Activated T-helper 1 cell treated with anti-CD3 and anti-CD28 coated beads, Interleukin-12 subunit alpha, Interleukin-12 subunit beta, Interleukin-2, Interleukin-4 antibody, amounts not matched to agents 30 ng/mL and 10 ng/mL and 1 ng/mL, durations not matched to agents 14 hours and 24 hours and 36 hours (primary cell): ENCODE measurements around the gene MDH1B. TPM values are rescaled to one million over a fixed set of nuclear protein-coding genes. Genes with fewer than 3 reads are reported as not detected.
"Not testable (repeated sequence)": the region's sequence is repeated elsewhere in the genome, so short reads cannot be mapped to it uniquely, and the experiment has no call there.

ENCODE experiments used
- DNase-seq: peaks from one replicate; pipeline ENCODE4 v3.0.0; 2021; ENCODE audit warnings: low spot score
- H3K27ac Mint-ChIP-seq: one replicate; pipeline ENCODE4 v1.8.0; 2021; ENCODE audit warnings: mild to moderate bottlenecking, mixed read lengths
- H3K27me3 Mint-ChIP-seq: one replicate; pipeline ENCODE4 v1.8.0; 2022; ENCODE audit warnings: mild to moderate bottlenecking, moderate library complexity, mixed read lengths; ENCODE audit not compliant: insufficient read depth
- H3K36me3 Mint-ChIP-seq: one replicate; pipeline ENCODE4 v1.8.0; 2021; ENCODE audit warnings: low read depth, mixed read lengths
- H3K4me1 Mint-ChIP-seq: one replicate; pipeline ENCODE4 v1.8.0; 2021; ENCODE audit warnings: low read depth, mixed read lengths
- H3K4me3 Mint-ChIP-seq: one replicate; pipeline ENCODE4 v1.8.0; 2021; ENCODE audit warnings: mild to moderate bottlenecking, moderate library complexity, mixed read lengths
- H3K9me3 Mint-ChIP-seq: one replicate; pipeline ENCODE4 v1.8.0; 2021; ENCODE audit warnings: mixed read lengths
- intact Hi-C: fragments of 100-400 bp; cut with micrococcal nuclease; formaldehyde crosslinking; loops from one replicate; pipeline ENCODE4 v1.15.1; 2024
- total RNA-seq: library from RNA; stranded (reverse); gene quantifications from 2 replicates; pipeline ENCODE4 v1.2.3, GENCODE V29; 2022

The MDH1B gene
- total RNA-seq, 1 donor from 2014 or later: 0.36 TPM

DNA sequence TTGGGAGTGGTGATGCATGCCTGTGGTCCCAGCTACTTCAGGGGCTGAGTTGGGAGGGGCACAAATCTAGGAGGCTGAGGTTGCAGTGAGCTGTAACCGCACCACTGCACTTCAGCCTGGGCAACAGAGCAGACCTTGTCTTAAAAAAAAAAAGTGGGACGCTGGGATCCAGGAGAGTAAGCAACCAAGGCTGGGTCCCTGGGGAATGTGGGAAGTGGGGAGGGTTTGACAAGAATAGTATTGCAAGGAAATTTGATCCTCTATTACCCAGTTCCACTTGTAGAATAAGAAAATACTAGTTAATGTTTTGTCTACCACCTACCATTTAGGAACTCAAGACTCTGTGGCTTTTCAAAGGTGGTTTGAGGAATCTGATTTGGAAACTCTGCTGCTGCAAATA is 25.9 kb downstream of the MDH1B start:
- Mint-ChIP-seq H3K4me3 (no peak overlapping the region), H3K9me3 (no peaks in the 10 kb centered on the region), H3K4me1 (no peaks in the 10 kb centered on the region), H3K36me3 (no peaks in the 10 kb centered on the region), H3K27me3 (no peaks in the 10 kb centered on the region), H3K27ac (no peak overlapping the region)
- no peak for DNase-seq
- intact Hi-C loops: no loop called here

DNA sequence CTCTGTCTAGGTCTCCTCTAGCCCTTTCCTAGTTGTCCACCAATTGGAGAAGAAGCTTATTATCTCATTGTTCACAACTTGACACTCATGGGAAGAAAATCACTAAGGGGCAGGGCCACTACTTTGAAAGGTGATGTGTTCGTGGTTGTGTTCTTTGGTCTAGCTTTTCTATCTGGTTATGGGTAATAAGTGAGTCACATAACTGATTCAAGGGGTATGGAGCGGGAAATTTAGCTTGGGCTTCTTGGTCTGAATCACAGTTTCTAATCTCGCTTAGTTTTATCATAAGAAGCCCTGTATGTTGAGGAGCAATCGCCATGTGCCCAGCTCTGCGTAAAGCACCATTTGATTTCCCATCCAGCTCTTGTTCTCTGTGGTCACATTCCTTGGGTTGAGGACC is 28.2 kb downstream of the MDH1B start:
- Mint-ChIP-seq H3K4me1 (no peaks in the 10 kb centered on the region), H3K9me3 (no peaks in the 10 kb centered on the region), H3K4me3 (no peak overlapping the region), H3K27me3 (no peaks in the 10 kb centered on the region), H3K36me3 (no peaks in the 10 kb centered on the region), H3K27ac (no peak overlapping the region)
- no peak for DNase-seq
- intact Hi-C loops: no loop called here

GRCh38 chr2:206733341-206733740 is 31.8 kb downstream of the MDH1B start:
- DNase-seq: no peak
- intact Hi-C loops: no loop called here
- H3K27me3 Mint-ChIP-seq: peaks cover 8% of the 10 kb centered on the region
- H3K36me3 Mint-ChIP-seq: no peaks in the 10 kb centered on the region
- no peaks in the 10 kb centered on the region for H3K9me3 Mint-ChIP-seq
- H3K27ac Mint-ChIP-seq: no peak overlapping the region
- H3K4me1 Mint-ChIP-seq: no peaks in the 10 kb centered on the region
- no peak overlapping the region for H3K4me3 Mint-ChIP-seq

DNA sequence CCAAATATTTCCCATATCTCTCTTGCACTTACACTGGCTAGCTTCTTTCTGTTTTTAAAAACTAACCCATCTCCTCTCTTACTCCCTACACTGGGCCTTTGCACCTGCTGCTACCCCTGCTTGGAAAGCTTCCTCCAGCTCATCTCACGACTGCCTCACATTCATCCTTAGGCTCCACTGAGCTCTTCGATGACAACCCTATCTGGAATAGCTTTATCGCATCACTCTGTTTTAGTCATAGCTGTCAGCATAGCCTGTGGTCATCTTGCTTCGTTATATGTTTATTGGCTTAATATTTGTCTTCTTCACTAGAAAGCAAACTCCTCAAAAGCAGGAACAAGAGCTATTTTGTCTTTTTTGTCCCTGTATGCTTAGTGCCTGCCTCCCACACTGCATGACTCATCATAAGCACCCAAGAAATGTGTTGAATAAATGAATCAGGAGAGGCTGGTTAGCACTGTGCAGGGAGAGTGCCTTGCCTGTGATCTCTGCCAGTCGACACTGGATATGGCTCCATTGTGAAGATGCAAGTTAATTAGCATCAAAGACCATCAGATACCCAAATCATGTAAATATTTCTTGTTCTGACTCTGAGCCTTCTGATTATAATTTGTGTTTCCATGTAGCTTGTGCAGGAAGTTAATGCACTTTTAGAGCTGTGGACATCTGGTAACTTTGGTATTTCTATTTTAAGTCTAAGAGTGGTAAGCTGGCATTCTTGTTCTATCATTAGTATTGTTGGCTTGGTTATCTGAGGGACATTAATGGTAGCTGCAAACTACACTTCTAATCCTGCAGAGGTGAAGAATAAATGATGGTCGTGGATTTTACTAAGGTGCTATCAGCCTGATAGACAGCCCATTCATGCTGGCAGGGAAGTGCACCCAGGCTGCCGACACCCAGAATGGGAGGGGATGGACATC is 36.6 kb downstream of the MDH1B start:
- H3K27me3 Mint-ChIP-seq: peaks cover 13% of the 10 kb centered on the region
- no peaks in the 10 kb centered on the region for H3K4me1 Mint-ChIP-seq
- intact Hi-C loops: no loop called here
- no peaks in the 10 kb centered on the region for H3K9me3 Mint-ChIP-seq
- no peak overlapping the region for H3K4me3 Mint-ChIP-seq
- no peaks in the 10 kb centered on the region for H3K36me3 Mint-ChIP-seq
- no peak for DNase-seq
- H3K27ac Mint-ChIP-seq: no peak overlapping the region

GRCh38 chr2:206727287-206727686 is 37.8 kb downstream of the MDH1B start:
- H3K9me3 Mint-ChIP-seq: no peaks in the 10 kb centered on the region
- H3K27ac Mint-ChIP-seq: no peak overlapping the region
- intact Hi-C loops: no loop called here
- H3K36me3 Mint-ChIP-seq: no peaks in the 10 kb centered on the region
- no peak overlapping the region for H3K4me3 Mint-ChIP-seq
- no peak for DNase-seq
- no peaks in the 10 kb centered on the region for H3K4me1 Mint-ChIP-seq
- H3K27me3 Mint-ChIP-seq: peaks cover 16% of the 10 kb centered on the region

DNA sequence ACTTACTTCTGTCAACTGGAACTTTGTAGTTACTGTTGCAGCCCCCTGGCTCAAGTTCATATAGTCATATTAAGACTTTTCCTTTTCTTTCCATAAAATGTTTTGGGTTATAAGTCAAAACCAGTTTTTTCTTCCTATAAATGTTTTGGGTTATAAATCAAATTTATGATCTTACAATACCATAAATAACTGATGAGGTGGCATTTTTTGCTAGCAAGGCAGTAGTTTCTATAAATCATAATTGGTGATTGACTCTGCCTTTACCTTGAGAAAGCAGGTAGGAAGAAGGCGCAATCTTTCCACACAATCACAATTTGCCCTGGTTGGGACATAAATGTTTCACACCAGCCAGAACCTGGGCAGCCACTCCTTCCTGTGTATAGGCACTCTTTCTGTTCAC is 41.8 kb downstream of the MDH1B start:
- Mint-ChIP-seq H3K36me3 (no peaks in the 10 kb centered on the region), H3K27me3 (peaks cover 14% of the 10 kb centered on the region), H3K4me3 (no peak overlapping the region), H3K27ac (no peak overlapping the region), H3K9me3 (no peaks in the 10 kb centered on the region), H3K4me1 (no peaks in the 10 kb centered on the region)
- DNase-seq: no peak
- intact Hi-C loops: no loop called here

- no peaks in the 10 kb centered on the region for H3K4me1 Mint-ChIP-seq
- no peaks in the 10 kb centered on the region for H3K9me3 Mint-ChIP-seq
- peaks cover 16% of the 10 kb centered on the region for H3K27me3 Mint-ChIP-seq
- H3K27ac Mint-ChIP-seq: no peak overlapping the region
- no peak overlapping the region for H3K4me3 Mint-ChIP-seq
- no peaks in the 10 kb centered on the region for H3K36me3 Mint-ChIP-seq
- intact Hi-C loops: no loop called here
- DNase-seq: no peak
Measured at GRCh38 chr2:206721256-206721920, 43.7 kb downstream of the MDH1B start.

DNA sequence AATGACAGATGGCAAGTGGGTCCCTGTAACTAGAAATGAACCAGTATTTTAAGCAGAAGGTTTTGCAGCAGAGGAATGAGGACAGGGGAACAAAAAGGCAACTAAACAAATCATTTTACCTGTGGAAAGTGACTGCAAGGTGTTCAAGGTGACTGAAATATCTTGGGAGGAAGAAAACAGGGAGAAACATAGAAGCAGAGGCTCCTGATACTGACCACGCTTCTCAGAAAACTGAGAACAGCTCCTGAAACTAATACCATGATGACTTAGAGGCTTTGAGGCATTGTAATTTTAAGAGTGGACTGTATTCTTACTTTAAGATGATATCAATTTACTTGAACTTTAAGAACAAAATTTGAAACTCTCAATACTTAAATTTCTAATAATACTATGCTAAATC is 46.8 kb downstream of the MDH1B start, which contains the start of gene DYTN:
Gene DYTN (minus strand): TSS at position 101 of the 400 bp plus-strand sequence. CDS start 117 bp downstream, outside the sequence.
- H3K4me1 Mint-ChIP-seq: no peaks in the 10 kb centered on the region
- DNase-seq: no peak
- no peaks in the 10 kb centered on the region for H3K9me3 Mint-ChIP-seq
- peaks cover 13% of the 10 kb centered on the region for H3K27me3 Mint-ChIP-seq
- no peak within 1 kb of the TSS for H3K27ac Mint-ChIP-seq
- intact Hi-C loops: no loop called here
- no peaks in the 10 kb centered on the region for H3K36me3 Mint-ChIP-seq
- no peak within 1 kb of the TSS for H3K4me3 Mint-ChIP-seq

DNA sequence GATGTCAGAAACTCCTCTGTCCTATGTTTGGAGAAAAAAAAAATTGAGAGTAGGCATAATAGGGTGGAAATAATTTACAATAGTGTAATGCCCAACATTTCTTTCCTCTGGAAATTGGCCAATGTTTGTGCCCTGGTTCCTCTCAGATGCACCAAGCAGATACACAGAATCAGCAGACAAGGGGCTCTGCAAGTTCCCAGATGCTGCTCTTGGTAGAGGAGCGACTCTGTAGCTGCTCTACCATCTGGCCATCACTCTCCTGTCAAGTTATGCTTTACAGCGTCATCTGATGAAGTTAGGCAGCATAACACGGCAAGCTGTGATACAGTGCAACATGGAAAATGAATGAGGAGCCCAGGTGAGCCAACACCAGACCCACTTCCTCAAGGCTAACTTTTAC is 48.5 kb downstream of the MDH1B start:
- no peaks in the 10 kb centered on the region for H3K36me3 Mint-ChIP-seq
- no peaks in the 10 kb centered on the region for H3K9me3 Mint-ChIP-seq
- H3K4me1 Mint-ChIP-seq: no peaks in the 10 kb centered on the region
- H3K4me3 Mint-ChIP-seq: no peak overlapping the region
- H3K27me3 Mint-ChIP-seq: peaks cover 7% of the 10 kb centered on the region
- DNase-seq: no peak
- intact Hi-C loops: no loop called here
- no peak overlapping the region for H3K27ac Mint-ChIP-seq

GRCh38 chr2:206715183-206715582 is 49.9 kb downstream of the MDH1B start:
- H3K4me1 Mint-ChIP-seq, H3K36me3 Mint-ChIP-seq, H3K9me3 Mint-ChIP-seq, DNase-seq, H3K4me3 Mint-ChIP-seq, H3K27ac Mint-ChIP-seq, H3K27me3 Mint-ChIP-seq, intact Hi-C loops: not testable (repeated sequence)

DNA sequence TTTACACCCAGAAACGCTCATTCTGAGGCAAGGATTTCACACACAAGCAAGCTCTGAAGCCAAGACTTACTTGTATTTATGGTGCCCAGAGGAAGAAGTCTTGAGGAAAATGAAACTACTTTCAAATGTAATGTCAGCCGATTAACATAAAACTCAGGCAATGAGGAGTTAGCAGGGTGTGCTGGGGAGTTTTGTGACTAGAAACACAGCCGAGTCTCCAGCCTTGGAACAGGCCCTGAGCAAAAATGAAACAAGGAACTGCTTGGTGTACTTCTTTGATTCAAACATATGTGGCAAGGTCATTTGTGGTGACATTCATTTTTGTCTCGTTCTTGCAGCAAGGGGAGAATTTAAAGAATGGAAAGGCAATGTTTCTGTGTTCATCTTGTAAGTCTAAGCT is 51.4 kb downstream of the MDH1B start:
- Mint-ChIP-seq H3K36me3 (no peaks in the 10 kb centered on the region), H3K4me1 (no peaks in the 10 kb centered on the region), H3K27ac (no peak overlapping the region), H3K27me3 (peaks cover 6% of the 10 kb centered on the region), H3K4me3 (no peak overlapping the region), H3K9me3 (no peaks in the 10 kb centered on the region)
- no peak for DNase-seq
- intact Hi-C loops: no loop called here

DNA sequence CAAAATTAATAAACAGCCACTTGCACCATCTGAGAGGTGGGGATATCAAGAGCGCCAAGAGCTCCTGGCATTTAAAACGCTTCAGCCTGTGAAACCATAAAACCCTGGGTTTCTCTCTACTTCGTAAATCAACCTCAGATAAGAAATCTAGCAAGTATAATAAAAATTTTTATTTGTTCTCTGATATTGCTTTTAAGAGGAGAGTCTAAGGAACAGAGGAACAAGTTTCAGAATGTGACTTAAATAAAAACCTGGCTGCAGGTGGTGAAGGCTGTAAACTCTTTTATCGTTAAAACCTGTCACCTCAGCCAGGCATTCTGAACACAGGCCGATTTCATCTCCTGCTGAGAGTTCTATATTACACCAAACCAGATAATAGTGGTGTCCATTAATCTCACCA is 56.8 kb downstream of the MDH1B start:
- DNase-seq: no peak

DNA sequence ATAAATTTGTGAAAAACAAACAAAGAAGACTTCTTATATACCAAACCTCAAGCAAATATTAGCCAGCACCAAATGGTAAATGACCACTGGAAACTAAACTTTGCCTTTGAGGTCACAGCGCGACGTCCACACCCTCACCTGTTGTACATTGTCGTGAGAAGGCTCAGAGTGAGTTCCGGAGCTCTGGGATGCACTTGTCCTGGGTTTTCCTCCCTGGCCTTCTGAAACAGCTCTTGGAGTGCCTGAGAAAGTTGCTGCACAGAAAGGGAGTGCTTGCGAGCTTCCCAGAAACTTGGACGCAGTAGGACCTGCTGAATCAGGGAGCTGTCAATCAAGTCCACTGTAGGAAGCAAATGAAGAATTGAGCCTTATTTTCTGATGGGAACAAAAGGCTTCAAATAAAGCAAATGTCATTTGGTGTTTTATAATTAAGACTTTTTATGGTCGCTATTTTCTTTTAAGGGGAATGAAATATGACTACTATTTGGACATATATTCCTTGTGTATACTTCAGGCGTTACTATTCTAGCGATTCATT is 57.9 kb downstream of the MDH1B start:
- DNase-seq: no peak
- no peaks in the 10 kb centered on the region for H3K4me1 Mint-ChIP-seq
- no peaks in the 10 kb centered on the region for H3K36me3 Mint-ChIP-seq
- peaks cover 3% of the 10 kb centered on the region for H3K27me3 Mint-ChIP-seq
- H3K9me3 Mint-ChIP-seq: no peaks in the 10 kb centered on the region
- H3K27ac Mint-ChIP-seq: no peak overlapping the region
- intact Hi-C loops: no loop called here
- H3K4me3 Mint-ChIP-seq: no peak overlapping the region

More for the DNA sequence above, 56.8 kb downstream of the MDH1B start:
- H3K27ac Mint-ChIP-seq: no peak overlapping the region
- H3K4me1 Mint-ChIP-seq: no peaks in the 10 kb centered on the region
- H3K27me3 Mint-ChIP-seq: peaks cover 3% of the 10 kb centered on the region
- H3K9me3 Mint-ChIP-seq: no peaks in the 10 kb centered on the region
- H3K4me3 Mint-ChIP-seq: no peak overlapping the region
- intact Hi-C loops: no loop called here
- H3K36me3 Mint-ChIP-seq: no peaks in the 10 kb centered on the region
